ENCODE data around the gene TRAF3IP3.

The TRAF3IP3 gene

DNA sequence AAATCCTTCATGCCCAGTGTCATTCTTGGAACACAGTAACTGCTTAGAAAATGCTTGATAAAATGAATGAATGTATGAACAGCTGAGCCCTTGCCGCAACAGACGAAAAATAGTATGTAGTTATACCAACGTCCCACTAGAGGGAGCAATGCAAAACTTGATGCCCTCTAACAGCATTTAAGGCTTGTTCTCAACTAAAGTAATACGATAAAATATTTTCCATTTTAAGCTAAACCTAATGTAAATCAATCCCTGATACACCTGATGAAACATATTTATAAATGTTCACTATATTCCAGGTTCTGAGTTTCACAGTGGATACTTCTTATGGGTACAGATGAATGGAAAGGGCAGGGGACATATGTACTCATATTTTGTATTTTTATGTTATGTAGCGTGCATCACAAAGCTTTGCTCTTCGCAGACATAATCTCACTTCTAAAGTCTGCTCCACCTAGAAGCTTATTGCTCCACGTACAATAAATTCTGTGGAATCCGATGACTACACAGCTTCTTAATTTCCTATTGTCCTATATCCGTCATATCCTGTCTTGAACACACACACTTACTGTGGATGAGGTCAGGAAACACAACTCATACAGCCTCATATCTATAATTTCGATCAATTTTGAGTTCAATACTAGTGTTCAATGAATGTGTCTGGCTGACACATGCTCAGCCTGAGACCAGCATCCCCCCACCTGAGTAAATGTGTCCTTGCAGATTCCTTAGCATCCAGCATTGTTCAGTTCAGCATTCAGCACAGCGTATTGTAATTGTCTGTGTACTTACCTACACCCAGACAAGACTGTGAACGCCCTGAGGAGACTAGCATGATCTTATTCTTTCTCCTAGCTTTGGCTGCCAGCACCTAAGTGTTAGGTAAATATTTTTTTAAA is 67.5 kb downstream of the TRAF3IP3 start:
- no peak for DNase-seq (ENCODE audit: low read depth in 2 of 2, low spot score in 1 of 2)

DNA sequence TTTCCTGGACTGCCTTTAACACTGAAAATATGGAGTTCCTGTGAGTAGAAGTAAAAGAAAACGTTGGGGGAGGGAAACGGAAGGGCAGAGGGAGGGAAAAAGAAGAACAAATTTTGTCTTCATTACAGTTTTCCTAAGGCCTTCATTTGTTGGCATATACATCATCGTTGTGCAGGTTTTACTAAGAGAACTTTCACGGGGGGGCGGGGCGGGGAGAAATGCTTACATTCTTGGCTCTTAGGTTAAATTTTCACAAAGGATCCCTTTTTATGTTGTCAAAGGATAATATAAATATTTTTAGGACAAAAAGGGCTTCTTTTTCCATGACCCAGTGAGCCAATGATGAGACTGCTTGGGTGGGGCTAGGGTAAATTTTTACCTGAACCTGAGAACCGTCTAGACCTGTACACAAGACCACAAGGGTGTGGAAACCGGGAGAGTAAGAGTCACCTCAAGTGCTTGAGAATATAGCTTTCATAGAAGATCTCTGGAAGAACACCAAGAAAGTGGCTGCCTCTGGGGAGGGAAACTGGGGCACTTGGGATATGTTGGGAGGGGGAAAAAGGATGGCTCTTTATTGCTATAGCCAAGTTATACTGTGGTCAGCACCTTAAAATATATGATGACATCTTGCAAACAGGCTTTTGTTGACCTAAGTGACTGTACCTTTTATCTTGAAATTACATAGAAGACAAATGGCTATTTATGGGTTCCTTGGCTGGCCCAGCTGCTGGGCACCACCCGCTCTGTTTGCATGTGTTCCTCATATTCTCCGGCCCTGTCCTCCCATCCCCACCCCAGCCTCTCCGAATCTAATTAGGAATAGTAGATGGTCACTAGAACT is 70.0 kb downstream of the TRAF3IP3 start:
- no peak for DNase-seq (ENCODE audit: low read depth in 2 of 2, low spot score in 1 of 2)

DNA sequence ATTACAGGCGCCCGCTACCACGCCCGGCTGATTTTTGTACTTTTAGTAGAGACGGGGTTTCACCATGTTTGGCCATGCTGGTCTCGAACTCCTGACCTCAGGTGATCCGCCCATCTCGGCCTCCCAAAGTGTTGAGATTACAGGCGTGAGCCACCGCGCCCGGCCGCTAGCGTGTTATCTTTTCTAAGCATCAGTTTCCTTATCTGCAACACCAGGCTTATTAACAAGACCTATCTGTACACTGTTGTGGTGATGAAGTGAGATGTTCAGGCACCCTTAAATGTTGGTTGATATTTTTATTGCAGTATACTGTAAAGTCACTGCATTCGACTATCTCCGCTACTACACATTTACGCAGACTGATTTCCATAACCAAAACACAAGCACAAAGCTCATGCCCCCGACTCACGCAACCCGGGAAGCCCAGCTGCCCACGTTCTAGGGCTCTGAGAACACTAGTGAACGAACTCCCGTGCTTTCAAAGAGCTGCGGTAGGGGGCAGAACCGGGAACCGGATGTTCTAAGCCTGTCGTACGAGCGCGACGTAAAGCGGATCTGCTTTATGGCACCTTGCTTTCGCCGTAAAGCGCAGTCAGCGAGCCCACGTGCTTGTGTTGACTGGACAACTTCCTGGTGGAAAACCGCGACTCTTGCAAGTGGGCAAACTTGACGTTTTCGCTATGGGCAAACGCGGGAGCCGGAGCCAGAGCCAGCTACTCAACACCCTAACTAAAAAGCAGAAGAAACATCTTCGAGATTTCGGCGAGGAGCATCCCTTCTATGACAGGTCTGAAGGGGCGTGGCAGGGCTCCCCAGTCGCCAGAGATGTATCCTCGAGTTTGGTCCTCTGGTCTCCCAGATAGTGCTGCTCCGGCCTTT is 71.8 kb downstream of the TRAF3IP3 start, which contains the start of gene UTP25:
Gene UTP25, plus strand, starts transcription at position 589 of the 879 bp plus-strand sequence. Its CDS starts 92 bp downstream, at position 681.
- DNase-seq (ENCODE audit: low read depth in 2 of 2, low spot score in 1 of 2), result peak; percentile 72 to 86

DNA sequence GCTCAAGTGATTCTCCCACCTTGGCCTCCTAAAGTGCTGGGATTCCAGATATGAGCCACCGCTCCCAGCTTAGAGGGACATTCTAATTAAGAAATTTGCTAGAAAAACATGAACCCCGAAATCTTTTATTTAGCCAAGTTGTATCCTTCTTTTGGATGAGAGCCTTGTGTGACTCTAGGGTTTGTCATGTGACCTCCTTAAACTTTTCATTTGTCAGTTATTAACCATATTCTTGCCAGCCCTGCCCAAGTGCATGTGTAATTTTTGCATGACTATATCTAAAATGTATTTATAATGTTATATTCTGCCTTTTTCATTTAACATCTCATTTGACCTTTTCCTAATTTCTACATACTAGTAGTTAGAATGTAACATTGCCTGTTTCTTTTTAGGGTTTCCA is 73.9 kb downstream of the TRAF3IP3 start:
- DNase-seq (ENCODE audit: low read depth in 2 of 2, low spot score in 1 of 2), result no peak

DNA sequence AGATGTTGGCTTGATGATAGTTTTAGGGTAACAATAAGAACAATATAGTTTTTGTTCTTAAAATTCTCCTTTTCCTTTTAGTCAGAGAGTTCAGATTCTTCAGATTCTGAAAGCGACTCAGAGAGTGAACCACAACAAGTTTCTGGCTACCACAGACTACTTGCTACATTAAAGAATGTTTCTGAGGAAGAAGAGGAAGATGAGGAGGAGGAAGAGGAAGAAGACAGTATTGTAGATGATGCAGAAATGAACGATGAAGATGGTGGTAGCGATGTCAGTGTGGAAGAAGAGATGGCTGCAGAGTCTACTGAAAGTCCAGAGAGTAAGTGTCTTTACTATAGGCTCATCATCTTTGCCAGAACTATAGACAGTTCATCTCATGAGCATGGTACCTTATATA is 74.9 kb downstream of the TRAF3IP3 start:
- DNase-seq (ENCODE audit: low read depth in 2 of 2, low spot score in 1 of 2), result no peak

DNA sequence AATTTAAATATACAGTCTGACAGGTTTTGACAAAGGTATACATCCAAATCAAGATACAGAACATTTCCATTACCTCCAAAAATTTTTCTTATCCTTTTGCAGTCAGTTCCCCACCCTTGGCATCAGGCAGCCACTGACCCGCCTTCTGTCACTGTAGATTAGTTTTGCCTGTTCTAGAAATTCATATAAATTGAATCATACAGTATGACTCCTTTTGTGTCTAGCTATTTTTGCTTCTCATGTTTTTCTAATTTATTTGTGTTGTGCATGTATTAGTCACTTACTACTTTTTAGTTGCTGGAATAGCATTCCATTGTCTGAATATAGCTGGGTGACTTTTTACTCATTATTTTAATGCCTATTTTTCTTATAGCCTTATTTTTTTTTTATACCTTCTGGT is 75.8 kb downstream of the TRAF3IP3 start:
- DNase-seq (ENCODE audit: low read depth in 2 of 2, low spot score in 1 of 2), result no peak
